ENCODE measurements around the gene HOXC5.
"Not testable (repeated sequence)": the region's sequence is repeated elsewhere in the genome, so short reads cannot be mapped to it uniquely, and the experiment has no call there.

HOXC5 gene

DNA sequence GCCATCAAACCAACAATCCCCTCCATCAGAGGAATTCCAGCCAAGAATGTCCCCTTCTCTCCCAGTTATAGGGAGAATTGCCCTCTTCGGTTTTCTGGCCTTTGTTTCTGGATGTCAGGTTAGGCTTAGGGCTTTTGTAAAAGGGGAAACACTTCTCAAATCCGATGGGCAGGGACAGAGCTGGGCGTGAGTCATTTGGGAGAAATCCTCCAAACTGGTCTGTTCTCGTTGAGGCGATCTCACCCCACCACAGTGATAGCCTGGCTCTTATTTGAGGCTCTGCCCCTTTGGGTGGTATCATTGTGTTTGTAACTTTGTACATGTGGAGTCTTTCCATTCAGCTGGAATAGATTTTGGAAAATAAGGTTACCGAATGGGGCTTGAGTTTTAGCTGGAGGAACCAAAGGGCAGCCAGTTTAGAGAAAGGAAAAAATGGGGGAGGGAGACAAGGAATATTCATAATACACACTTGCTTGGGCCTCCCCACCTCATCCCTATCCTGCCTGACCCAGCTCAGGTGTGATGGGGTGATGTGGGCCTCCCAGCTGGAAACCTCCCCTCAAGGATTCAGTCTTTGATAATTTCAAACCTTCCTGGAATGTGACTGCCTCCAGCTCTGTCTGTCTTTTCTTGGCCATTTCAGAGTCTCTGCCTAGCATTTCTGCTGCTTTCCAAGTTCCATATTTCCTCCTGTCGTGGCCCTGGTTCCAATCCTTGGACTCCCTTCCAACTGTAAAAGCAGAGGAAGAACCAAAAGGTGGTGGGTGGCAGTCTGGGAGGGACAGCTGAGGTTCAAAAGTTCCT lies 28.3 kb downstream of the HOXC5 start:
- DNase-seq (ENCODE audit: low read depth in 2 of 2) = no peak

GRCh38 chr12:54065677-54066076 lies 32.8 kb downstream of the HOXC5 start:
- DNase-seq (ENCODE audit: low read depth in 2 of 2) = no peak

DNA sequence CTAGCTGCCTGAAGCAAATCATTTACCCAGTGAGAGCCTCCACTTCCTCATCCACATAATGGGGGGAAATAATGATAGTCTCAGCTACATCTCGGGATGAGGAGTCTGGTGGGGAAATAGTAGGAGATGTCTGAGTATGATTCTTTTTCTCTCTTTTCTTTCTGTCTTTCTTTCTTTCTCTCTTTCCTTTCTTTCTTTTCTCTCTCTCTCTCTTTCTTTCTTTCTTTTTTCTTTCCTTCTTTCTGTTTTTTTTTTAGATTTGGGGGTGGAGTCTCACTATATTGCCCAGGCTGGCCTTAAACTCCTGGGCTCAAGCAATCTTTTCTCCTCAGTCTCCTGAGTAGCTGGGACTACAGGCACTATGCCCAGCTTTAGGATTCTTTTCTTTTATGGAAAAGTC lies 33.6 kb downstream of the HOXC5 start:
- no peak for DNase-seq (ENCODE audit: low read depth in 2 of 2)

DNA sequence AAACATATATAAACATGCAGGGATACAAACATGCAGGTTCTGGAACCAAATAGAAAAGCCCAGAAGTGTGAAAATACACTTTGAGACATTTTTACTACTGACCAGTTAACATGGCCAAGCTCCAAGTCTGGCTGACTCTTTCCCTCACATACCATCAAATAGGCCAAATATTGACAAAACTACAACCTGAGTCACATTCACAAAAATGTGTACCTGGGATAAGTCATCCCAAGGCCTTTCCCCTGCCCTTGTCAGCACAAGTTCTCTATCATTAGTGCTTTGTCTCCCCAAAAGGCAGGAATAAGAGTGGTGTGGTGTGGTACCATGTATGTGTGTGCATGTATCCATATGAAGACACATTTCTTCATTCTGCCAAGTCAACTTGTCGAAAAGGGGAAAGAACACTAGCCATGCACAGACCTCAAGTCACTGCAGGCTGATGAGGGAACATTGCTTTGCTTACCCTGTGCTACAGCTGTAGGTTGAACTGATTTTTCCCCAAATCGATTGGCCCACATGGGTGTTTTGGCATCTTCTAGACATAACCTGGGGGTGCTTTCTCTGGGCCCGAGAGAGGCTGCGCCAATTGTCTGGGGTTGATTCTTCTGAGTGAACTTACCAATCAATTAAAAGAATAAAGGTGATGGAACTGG lies 35.7 kb downstream of the HOXC5 start:
- no peak for DNase-seq (ENCODE audit: low read depth in 2 of 2)

GRCh38 chr12:54071942-54072341 lies 39.1 kb downstream of the HOXC5 start:
- no peak for DNase-seq (ENCODE audit: low read depth in 2 of 2)

DNA sequence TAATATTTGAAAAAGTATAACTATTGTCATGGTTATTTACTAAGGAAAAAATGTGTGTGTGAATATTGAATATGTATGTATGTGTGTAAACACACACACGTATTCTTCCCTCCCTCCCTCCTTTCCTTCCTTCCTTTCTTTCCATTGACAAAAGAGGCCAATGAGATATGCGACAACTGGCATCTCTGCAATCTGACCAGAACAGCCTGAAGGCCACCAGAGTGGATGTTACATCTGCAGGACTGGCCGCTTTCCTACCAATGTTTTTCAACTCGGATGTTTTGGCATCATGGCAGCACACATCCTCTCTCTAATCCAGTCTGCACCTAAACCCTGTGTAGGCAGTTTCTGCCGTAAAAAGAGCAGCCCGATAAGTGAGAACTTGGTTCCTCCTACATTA lies 41.5 kb downstream of the HOXC5 start:
- DNase-seq (ENCODE audit: low read depth in 2 of 2) = no peak

- DNase-seq (ENCODE audit: low read depth in 2 of 2) = no peak
Measured at GRCh38 chr12:54075409-54075808, 42.6 kb downstream of the HOXC5 start.

- no peak for DNase-seq (ENCODE audit: low read depth in 2 of 2)
Measured at GRCh38 chr12:54075974-54076373, 43.1 kb downstream of the HOXC5 start.

DNA sequence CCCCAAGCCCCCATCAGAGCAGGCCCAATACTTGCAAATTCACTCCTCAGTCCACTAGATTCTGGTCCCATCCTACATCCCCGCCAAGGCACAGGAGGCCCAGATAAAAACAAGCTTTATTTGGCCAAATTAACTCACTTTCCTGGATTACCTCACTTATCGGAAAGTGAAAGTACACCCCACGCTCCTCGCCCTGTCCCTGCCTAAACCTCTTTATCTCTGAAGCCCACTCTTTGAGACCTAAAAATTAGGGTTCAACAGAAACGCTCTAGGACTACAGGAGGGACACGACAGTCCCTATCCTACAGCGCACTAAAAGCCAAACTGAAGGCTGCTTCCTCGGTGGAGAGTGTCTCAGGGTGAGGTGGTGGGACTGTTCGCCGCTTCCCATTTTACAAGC lies 45.0 kb downstream of the HOXC5 start:
- DNase-seq (ENCODE audit: low read depth in 2 of 2) = not testable (repeated sequence)

- not testable (repeated sequence) for DNase-seq (ENCODE audit: low read depth in 2 of 2)
Measured at GRCh38 chr12:54079115-54079514, 46.3 kb downstream of the HOXC5 start.

GRCh38 chr12:54080008-54080924 lies 47.4 kb downstream of the HOXC5 start:
- not testable (repeated sequence) for DNase-seq (ENCODE audit: low read depth in 2 of 2)

- DNase-seq (ENCODE audit: low read depth in 2 of 2) = not testable (repeated sequence)
Measured at GRCh38 chr12:54081053-54081514, 48.2 kb downstream of the HOXC5 start.

- not testable (repeated sequence) for DNase-seq (ENCODE audit: low read depth in 2 of 2)
Measured at GRCh38 chr12:54081581-54082396, 48.9 kb downstream of the HOXC5 start.

DNA sequence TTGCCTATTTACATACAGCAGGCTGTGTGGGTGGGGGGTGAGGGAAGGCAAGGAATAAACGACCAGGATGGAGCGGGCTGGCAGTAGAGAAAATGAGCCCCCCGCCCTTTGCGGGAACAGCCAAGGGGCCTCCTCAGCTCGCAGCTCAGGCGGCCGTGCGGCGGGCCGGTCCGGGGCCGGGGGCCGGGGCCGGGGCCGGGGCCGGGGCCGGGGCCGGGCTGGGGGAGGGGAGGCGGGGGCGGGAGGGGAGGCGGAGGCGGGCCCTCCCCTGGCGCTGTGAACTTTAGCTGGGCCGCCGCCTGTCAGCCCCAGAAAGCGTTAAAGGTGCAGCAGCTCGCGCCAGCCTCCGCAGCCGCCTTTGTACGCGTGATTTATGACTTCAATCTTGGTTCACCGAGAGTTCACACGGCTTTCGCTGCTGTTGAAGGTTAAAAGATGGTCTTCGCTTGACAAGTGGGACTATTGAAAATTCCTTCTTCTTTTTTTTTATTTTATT lies 49.6 kb downstream of the HOXC5 start:
- no peak for DNase-seq (ENCODE audit: low read depth in 2 of 2)
